GM21447 (cell line): ENCODE results near the gene RPL11.
"Not testable (repeated sequence)": the region's sequence is repeated elsewhere in the genome, so short reads cannot be mapped to it uniquely, and the experiment has no call there.

Source experiments
- ATAC-seq: cut with Tn5 transposase; IDR thresholded peaks from one replicate; pipeline ENCODE4 v1.9.1; 2021; ENCODE audit not compliant: unreplicated experiment

RPL11 gene

GRCh38 chr1:23727362-23727811 lies 35.8 kb downstream of the RPL11 start:
- no peak for ATAC-seq

GRCh38 chr1:23732363-23733224 lies 41.0 kb downstream of the RPL11 start:
- no peak for ATAC-seq

GRCh38 chr1:23733281-23733680 lies 41.7 kb downstream of the RPL11 start:
- not testable (repeated sequence) for ATAC-seq

- ATAC-seq = no peak
Observed at GRCh38 chr1:23736437-23737134, 45.0 kb downstream of the RPL11 start.

GRCh38 chr1:23741609-23742008 lies 50.0 kb downstream of the RPL11 start:
- no peak for ATAC-seq

- no peak for ATAC-seq
Observed at GRCh38 chr1:23742670-23743286, 51.2 kb downstream of the RPL11 start.

- no peak for ATAC-seq
Observed at GRCh38 chr1:23743287-23744152, 51.9 kb downstream of the RPL11 start, which contains the start of gene ELOA. TSS of gene ELOA (plus strand) at chr1:23743471. CDS start at chr1:23743504, 33 bp downstream.

GRCh38 chr1:23745515-23745914 lies 53.9 kb downstream of the RPL11 start:
- ATAC-seq = no peak
